H1 (cell line): ENCODE results near the gene COMT.

Experiments used
- ASH2L ChIP-seq: fragments of 200-600, 300-600 bp; sonication (generic); IDR thresholded peaks from one replicate; pipeline ENCODE4 v1.7.1; 2017; ENCODE audit warnings: low read length
- ATF3 ChIP-seq: IDR thresholded peaks from 2 replicates; pipeline ENCODE4 v1.6.1; 2011; ENCODE audit warnings: low read depth, mild to moderate bottlenecking, low read length; ENCODE audit not compliant: insufficient read depth
- CTCF ChIP-seq, 3 experiments: IDR thresholded peaks; 1 replicate in 2 of 3; 2 replicates in 1 of 3; pipeline versions ENCODE4 v1.5.1 to v1.6.1; 2011; ENCODE audit warnings: low read length in 3 of 3, mild to moderate bottlenecking in 3 of 3, inconsistent platforms in 2 of 3, low read depth in 1 of 3, moderate library complexity in 1 of 3; ENCODE audit not compliant: insufficient read depth in 1 of 3; ENCODE audit errors: control extremely low read depth in 1 of 3
- EP300 ChIP-seq, 2 experiments: IDR thresholded peaks; 1 replicate in 1 of 2; 2 replicates in 1 of 2; pipeline ENCODE4 v1.6.1; 2011 to 2012; ENCODE audit warnings: low read depth in 2 of 2, low read length in 2 of 2, mild to moderate bottlenecking in 2 of 2, borderline replicate concordance in 1 of 2, inconsistent platforms in 1 of 2, moderate library complexity in 1 of 2
- POLR2A ChIP-seq, 2 experiments: IDR thresholded peaks; 1 replicate in 1 of 2; 2 replicates in 1 of 2; pipeline ENCODE4 v1.6.1; 2011; ENCODE audit warnings: low read depth in 2 of 2, low read length in 2 of 2, mild to moderate bottlenecking in 2 of 2; ENCODE audit errors: control extremely low read depth in 1 of 2
- RBBP5 ChIP-seq: IDR thresholded peaks from 2 replicates; pipeline ENCODE4 v1.7.1; 2012; ENCODE audit warnings: low read depth, mild to moderate bottlenecking, inconsistent platforms, low read length, moderate library complexity, borderline replicate concordance

GRCh38 chr22:20011993-20012740 lies 70.6 kb downstream of the COMT start:
- TF ChIP-seq CTCF (IDR thresholded peaks at IDR 0.05; ENCODE audit: control extremely low read depth in 1 of 3, insufficient read depth in 1 of 3, low read depth in 1 of 3, low read length in 3 of 3), result no peak
- TF ChIP-seq POLR2A (IDR thresholded peaks at IDR 0.05; ENCODE audit: control extremely low read depth in 1 of 2, low read depth in 2 of 2, low read length in 2 of 2), result no peak
- TF ChIP-seq ASH2L, result no peak
- no peak for TF ChIP-seq ATF3
- no peak for TF ChIP-seq EP300 (IDR thresholded peaks at IDR 0.05; ENCODE audit: borderline replicate concordance in 1 of 2, low read depth in 2 of 2, low read length in 2 of 2)
- no peak for TF ChIP-seq RBBP5
